ENCODE data around the gene DACH1.

Gene DACH1

DNA sequence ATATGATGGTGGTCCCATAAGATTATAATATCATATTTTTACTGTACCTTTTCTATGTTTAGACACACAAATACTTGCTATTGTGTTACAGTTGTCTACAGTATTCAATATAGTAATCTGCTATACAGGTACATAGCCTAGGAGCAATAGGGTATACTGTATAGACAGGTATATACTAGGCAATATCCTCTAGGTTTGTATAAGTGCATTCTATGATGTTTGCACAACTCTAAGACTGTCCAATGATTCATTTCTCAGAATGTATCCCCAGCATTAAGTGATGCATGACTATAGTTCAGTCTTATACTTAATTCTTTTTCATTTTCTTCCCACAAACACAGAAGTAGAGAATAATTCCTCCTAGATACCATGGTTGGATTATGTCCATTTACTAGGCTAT lies 383.3 kb downstream of the DACH1 start:
- no peak for DNase-seq

GRCh38 chr13:71481501-71481900 lies 385.5 kb downstream of the DACH1 start:
- no peak for DNase-seq

DNA sequence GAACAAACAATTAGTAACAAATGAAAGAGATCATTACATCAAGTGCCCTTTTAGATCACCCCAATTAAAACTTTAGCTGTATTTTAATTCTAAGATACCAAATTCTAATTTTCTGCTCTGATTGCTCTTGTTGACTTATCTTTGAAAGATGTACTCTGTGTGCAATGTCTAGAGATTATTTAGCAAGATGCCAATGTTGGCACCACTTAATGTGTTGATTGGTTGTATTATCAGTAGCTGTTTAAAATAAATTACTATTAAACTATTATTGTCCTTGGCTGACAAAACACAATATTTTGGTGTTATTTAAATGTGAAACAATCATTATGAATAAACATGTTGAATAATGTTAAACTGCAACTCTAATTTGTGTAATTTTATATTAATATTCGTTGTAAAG lies 386.0 kb downstream of the DACH1 start:
- DNase-seq = no peak

GRCh38 chr13:71477735-71478134 lies 389.3 kb downstream of the DACH1 start:
- peak in 1 of 4 experiments; percentile 12 for DNase-seq

DNA sequence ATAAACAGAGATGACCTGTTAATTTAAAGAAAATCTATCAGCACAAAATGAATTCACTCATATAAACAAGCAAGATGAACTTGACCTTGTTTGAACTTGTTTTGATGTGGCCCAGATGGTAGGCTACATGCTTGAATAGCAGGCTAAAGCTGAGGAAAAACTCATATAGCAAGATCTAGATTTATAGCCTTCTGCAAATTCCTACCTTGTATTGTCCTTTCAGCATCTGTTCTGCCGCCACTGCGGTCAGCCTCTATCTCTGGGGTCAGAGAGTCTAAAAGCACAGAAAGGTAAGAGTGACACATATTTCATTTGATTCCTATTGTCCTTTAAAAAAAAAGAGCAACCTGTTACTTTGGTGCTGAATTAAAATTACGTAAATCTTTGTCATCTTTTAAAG lies 392.1 kb downstream of the DACH1 start:
- no peak for DNase-seq

DNA sequence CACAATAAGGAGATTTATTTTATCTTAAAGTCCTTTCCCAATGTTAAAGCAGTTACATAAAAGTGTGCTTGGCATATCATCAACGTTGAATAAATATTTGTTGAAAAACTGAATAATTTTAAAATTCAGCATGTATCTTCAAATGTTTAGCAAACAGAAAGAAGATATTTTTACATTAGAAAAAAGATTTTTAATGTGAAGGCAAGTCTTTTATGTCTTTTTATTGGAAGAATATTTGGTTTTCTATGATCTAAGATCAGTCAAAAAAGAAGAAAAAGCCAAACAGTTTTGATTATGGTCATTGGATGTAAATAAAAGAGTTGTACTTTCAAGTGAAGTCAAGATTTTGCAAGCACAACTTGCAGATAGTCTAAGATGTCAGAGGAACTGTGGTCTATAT lies 397.4 kb downstream of the DACH1 start:
- DNase-seq = no peak

DNA sequence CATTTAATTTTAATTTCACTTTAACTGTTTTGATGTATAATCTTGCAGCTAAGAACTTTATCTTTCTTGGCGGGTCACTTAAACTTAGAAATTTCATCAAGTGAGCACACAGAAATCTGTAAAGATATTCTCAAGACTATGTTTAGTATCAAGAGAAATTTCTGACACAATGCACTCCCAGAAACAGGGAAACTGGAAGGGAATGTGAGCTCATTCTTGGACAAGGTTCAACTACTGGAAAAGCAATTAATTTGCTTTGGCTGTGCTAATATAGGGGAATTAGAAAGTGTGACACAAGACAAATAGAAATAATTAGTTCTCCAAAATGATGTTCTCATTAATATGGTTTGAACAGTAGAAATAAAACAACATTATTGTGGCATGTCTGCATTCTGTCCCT lies 402.3 kb downstream of the DACH1 start:
- DNase-seq = no peak

DNA sequence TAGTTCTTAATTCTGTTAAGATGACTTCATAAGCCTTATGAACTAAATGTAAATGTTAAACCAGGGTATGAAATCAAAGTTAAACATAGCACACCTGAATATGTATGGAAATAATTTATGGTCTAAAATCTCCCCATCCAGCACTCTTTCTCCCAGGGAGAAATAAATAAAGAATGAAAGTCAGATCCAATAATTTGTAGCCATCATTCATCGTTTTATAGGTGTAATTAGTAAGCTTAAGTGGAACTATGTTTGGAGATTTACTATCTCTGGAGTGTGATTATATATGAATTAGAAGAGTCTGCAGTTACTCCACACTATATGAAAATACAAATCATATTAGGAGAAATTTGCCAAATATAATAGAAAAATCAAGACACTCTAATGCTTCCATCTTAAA lies 405.1 kb downstream of the DACH1 start:
- no peak for DNase-seq

DNA sequence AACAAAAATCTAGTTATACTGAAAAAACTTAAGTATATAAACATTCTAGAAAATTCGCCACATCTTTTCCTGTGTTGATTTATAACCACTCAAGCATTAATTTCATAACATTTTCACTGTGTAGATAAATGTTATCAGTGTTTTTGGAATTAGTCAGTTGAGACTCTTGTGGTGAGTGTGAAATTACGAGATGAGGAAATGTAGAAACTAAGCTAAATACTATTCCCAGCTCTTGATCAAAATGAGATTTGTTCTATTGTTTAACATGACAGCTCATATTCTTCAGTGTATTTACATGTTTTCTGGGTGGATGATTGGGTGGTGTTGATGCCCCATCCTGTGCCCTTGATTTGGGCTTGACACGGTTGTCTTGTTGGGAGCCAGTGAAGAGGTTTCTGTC lies 406.8 kb downstream of the DACH1 start:
- DNase-seq = no peak

GRCh38 chr13:71459708-71460107 lies 407.3 kb downstream of the DACH1 start:
- DNase-seq = no peak

DNA sequence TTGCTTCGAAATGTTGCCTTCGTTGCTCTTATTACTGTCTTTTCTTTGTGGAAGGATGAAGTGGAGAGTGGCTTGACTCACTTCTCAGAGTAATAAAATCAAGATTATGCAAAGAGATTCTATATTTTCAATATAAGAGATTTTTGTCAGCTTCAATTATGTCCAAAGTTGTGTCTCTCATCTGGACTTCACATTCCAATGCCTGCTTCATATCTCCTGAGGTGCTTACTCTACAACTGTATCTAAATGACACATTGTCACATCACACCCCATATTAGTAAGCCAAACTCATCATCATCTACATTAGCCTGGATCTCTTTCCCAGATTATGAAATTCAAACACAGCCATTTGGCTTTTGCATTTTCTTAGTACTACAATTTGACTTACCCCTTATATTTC lies 409.4 kb downstream of the DACH1 start:
- DNase-seq = no peak

DNA sequence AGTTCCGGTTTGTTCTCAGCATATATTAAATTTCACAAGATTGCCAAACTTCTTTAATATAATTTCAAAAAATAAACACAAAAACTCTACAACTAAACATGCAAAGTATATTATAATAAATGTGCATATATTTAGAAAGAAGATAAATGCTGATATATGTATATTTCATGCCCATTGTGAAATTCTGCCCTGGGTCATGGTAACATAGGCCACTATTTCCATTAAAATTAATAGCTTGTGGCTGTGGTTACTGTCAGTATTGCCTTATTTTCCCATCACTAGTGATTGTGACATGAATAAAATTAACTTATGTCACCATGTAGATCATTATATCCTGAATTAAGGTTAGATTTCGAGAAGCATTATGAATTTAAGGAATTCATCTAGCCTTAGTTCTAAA lies 410.9 kb downstream of the DACH1 start:
- no peak for DNase-seq

DNA sequence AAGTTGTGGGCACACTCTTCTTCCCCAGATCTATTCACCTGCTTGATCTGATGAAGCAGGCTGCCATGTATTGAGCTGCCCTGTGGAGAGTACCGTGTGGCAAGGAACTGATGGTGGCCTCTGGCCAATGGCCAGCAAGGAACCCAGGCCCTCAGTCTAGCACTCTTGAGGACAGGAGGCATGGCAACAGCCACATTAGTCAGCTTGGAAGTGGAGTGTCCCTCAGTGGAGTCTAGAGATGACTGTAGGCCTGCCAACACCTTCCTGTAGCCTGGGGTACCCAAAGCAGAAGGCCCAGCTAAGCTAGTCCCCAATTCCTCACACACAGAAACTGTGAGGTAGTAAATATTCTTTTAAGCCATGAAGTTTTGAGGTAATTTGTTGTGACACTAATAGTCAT lies 412.5 kb downstream of the DACH1 start:
- no peak for DNase-seq

- DNase-seq = no peak
These were observed 418.8 kb downstream of the DACH1 start for GRCh38 chr13:71448080-71448630.

- DNase-seq = no peak
These were observed 429.3 kb downstream of the DACH1 start for GRCh38 chr13:71437704-71438103.

GRCh38 chr13:71430681-71431080 lies 436.3 kb downstream of the DACH1 start:
- no peak for DNase-seq

GRCh38 chr13:71417205-71417604 lies 449.8 kb downstream of the DACH1 start:
- no peak for DNase-seq

GRCh38 chr13:71412231-71412630 lies 454.8 kb downstream of the DACH1 start:
- no peak for DNase-seq

DNA sequence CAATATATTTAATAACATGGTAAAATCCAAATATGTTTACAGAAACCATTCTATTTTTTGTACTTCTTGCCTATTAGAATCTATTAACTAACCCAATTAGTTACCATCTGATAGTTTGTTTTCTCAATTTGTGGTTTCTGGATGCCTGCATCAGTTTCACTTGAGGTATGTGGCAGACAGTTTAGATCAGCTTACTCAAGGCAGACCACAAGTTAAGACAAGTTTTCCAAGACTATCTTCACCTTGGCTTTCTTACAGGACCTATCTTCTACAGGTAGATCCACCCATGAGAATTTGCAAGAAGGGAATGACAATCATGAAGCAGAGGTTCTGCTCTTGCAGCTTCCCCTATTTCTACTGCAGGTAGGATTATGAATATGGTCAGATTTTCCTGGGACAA lies 458.6 kb downstream of the DACH1 start:
- no peak for DNase-seq

DNA sequence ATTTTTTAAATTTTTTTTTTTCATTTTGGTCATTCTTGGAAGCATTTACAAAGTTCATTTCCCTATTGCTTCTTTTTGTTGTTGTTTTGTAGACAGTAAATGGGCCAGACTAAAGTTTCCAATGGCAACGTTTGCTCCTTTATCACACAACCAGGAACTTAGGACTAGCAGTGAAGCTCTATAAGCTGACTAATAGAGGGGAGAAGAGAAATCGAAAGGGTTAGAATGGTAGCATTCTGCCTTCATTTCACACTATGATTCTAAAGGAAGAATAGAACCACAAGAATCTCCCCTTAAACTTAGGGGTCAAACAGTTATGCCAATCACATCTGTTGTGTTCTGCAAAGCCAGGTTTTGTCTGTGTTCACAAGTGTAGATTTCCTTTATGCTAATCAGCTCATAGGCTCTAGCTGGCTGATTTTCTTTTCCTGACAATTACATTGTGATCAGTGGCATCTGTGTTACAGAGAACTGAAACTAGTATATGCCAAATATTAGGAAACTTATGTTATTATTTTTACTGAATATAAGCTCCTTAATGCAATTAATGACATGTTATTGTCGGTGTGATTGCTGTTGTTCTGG lies 467.3 kb downstream of the DACH1 start:
- DNase-seq = no peak

GRCh38 chr13:71396149-71396548 lies 470.9 kb downstream of the DACH1 start:
- DNase-seq = no peak

DNA sequence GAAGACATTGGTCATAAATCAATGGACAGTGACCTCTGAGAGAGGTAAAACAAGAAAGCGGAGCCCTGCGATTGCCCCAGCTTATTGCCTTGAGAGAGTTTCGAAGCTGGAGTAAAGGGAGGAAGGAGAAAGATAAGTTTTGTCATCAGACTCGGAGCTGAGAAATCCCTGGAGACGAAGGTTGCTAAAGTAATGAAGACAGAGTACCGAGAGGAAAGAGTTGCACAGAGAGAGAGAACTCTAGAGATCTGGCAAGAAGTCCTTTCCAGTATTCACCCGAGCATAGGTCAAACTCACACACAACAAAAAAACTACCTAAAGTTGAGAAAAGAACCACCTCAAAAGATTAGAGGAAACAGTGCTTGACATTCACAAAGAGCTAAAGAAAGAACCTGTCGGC lies 472.0 kb downstream of the DACH1 start:
- no peak for DNase-seq

DNA sequence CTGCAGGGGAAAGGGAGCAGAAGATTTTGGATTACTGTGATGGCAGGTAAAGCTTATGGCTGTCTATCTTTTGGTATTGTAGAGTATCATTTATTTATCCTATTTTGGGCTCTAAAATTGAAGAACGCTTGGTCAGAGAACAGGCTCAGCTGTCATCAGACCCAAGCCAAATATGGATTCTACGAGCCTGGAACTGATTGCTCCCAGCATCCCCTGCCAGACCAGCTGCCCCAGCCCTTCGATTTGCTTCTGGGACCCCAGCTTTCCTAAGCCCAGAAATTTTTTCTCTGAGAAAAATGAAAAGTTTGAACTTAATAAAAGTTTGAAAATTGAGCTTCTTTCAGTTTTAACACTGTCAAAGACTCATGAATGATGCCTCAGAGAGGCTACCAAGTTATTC lies 472.8 kb downstream of the DACH1 start:
- DNase-seq = no peak
